GM19043 (cell line): ENCODE measurements around the gene NPC1L1.

Experiments used
- ATAC-seq: cut with Tn5 transposase; IDR thresholded peaks from one replicate; pipeline ENCODE4 v1.9.1; 2021; ENCODE audit warnings: low read depth; ENCODE audit not compliant: unreplicated experiment

NPC1L1 gene

GRCh38 chr7:44482502-44483485 is 58.3 kb downstream of the NPC1L1 start:
- ATAC-seq: no peak

GRCh38 chr7:44477938-44478337 is 63.2 kb downstream of the NPC1L1 start:
- no peak for ATAC-seq

GRCh38 chr7:44477063-44477830 is 63.9 kb downstream of the NPC1L1 start:
- no peak for ATAC-seq

GRCh38 chr7:44476313-44476712 is 64.8 kb downstream of the NPC1L1 start:
- no peak for ATAC-seq

GRCh38 chr7:44473295-44473694 is 67.8 kb downstream of the NPC1L1 start:
- ATAC-seq: no peak

- ATAC-seq: no peak
These were observed 68.3 kb downstream of the NPC1L1 start for GRCh38 chr7:44472843-44473242.

GRCh38 chr7:44471850-44472249 is 69.3 kb downstream of the NPC1L1 start:
- no peak for ATAC-seq

GRCh38 chr7:44471436-44471835 is 69.7 kb downstream of the NPC1L1 start:
- no peak for ATAC-seq

GRCh38 chr7:44470628-44471245 is 70.4 kb downstream of the NPC1L1 start:
- ATAC-seq: no peak

- ATAC-seq: no peak
These were observed 71.0 kb downstream of the NPC1L1 start for GRCh38 chr7:44470135-44470479.

GRCh38 chr7:44469461-44470134 is 71.5 kb downstream of the NPC1L1 start:
- no peak for ATAC-seq

- ATAC-seq: no peak
These were observed 73.9 kb downstream of the NPC1L1 start for GRCh38 chr7:44467217-44467548.

GRCh38 chr7:44466300-44467216 is 74.6 kb downstream of the NPC1L1 start:
- no peak for ATAC-seq

GRCh38 chr7:44465490-44465889 is 75.6 kb downstream of the NPC1L1 start:
- ATAC-seq: no peak

- ATAC-seq: no peak
These were observed 77.8 kb downstream of the NPC1L1 start for GRCh38 chr7:44463169-44463808.
